Tibial nerve (tissue), 4 donors: ENCODE measurements around the gene SETD3. TPM values are rescaled to one million over a fixed set of nuclear protein-coding genes. Genes with fewer than 3 reads are reported as not detected.
A peak's percentile ranks its signal among the peaks of the same experiment; 100 is the strongest.

Experiments used
- DNase-seq, 2 donors: peaks; one replicate each; pipeline ENCODE4 v3.0.0-alpha.2; 2019; ENCODE audit warnings: low spot score in 2 of 2
- H3K27ac ChIP-seq, 4 donors: fragments of 200-600 bp; sonication (generic) in 3 of 4; one replicate each; pipeline ENCODE4 v1.5.1; 2017 to 2019; ENCODE audit warnings: mild to moderate bottlenecking in 1 of 4
- H3K27me3 ChIP-seq, 2 donors: fragments of 200-600 bp; sonication (generic) in 1 of 2; one replicate each; pipeline versions ENCODE4 v1.5.1 to v1.6.0; 2017 to 2019
- H3K36me3 ChIP-seq, 3 donors: fragments of 200-600 bp; sonication (generic); one replicate each; pipeline ENCODE4 v1.5.1; 2018 to 2019
- H3K4me1 ChIP-seq, 4 donors: fragments of 200-600 bp; sonication (generic) in 3 of 4; one replicate each; pipeline ENCODE4 v1.5.1; 2017 to 2019
- H3K4me3 ChIP-seq, 4 donors: fragments of 200-600 bp; sonication (generic) in 3 of 4; one replicate each; pipeline ENCODE4 v1.5.1; 2017 to 2019; ENCODE audit warnings: mild to moderate bottlenecking in 1 of 4, moderate library complexity in 1 of 4
- H3K9me3 ChIP-seq, 4 donors: fragments of 200-600 bp; sonication (generic) in 3 of 4; one replicate each; pipeline ENCODE4 v1.5.1; 2017 to 2019
- CTCF ChIP-seq, 5 experiments: fragments of 200-600 bp in 3 of 5; fragments of 450-650 bp in 2 of 5; sonication (generic) in 3 of 5; IDR thresholded peaks; one replicate each; pipeline ENCODE4 v1.5.1; 2016 to 2019; ENCODE audit warnings: antibody characterized with exemption in 5 of 5, mild to moderate bottlenecking in 3 of 5, moderate library complexity in 2 of 5
- EP300 ChIP-seq, 2 donors: sonication (generic); formaldehyde crosslinking; IDR thresholded peaks; one replicate each; pipeline ENCODE4 v1.6.1; 2017; ENCODE audit warnings: antibody characterized with exemption in 2 of 2, mild to moderate bottlenecking in 1 of 2
- POLR2A ChIP-seq, 2 donors: fragments of 450-650 bp; IDR thresholded peaks; one replicate each; pipeline ENCODE4 v1.6.1; 2017; ENCODE audit warnings: antibody characterized with exemption in 2 of 2, mild to moderate bottlenecking in 2 of 2, moderate library complexity in 2 of 2
- WGBS, 2 donors: methylation state at CpG; one replicate each; pipeline ENCODE4 v1.1.5; 2018; 5-methylcytosine and 5-hydroxymethylcytosine counted together
- total RNA-seq, 4 donors: library from RNA; depleted of rRNA; stranded (reverse); fragments of >200 nt; gene quantifications; one replicate each; pipeline ENCODE4 v1.1.0, GENCODE V29; 2016

Gene SETD3
- total RNA-seq, 4 donors from 2014 or later = 63.3 to 118 (median 80.6) TPM

GRCh38 chr14:99519931-99520421 is 39.3 kb upstream of the SETD3 start:
- TF ChIP-seq POLR2A (IDR thresholded peaks at IDR 0.05) (no peak), CTCF (IDR thresholded peaks at IDR 0.05) (no peak), EP300 (IDR thresholded peaks at IDR 0.05) (no peak)
- DNase-seq = no peak
- Histone ChIP-seq H3K27me3 (no peaks in the 10 kb centered on the region), H3K4me1 (peaks cover 0 to 37% (median 7%) of the 10 kb centered on the region in 4 donors), H3K36me3 (peaks cover 0 to 12% (median 0%) of the 10 kb centered on the region in 3 donors), H3K4me3 (no peak overlapping the region), H3K27ac (no peak overlapping the region), H3K9me3 (no peaks in the 10 kb centered on the region)
- 76 to 88% methylated on average over 5 to 6 of the region's 6 CpGs for WGBS, 2 donors

GRCh38 chr14:99519347-99519881 is 38.8 kb upstream of the SETD3 start:
- peaks cover 0 to 32% (median 6%) of the 10 kb centered on the region in 4 donors for H3K4me1 ChIP-seq
- H3K4me3 ChIP-seq = no peak overlapping the region
- peaks cover 0 to 16% (median 0%) of the 10 kb centered on the region in 3 donors for H3K36me3 ChIP-seq
- DNase-seq = no peak
- H3K27ac ChIP-seq = no peak overlapping the region
- no peaks in the 10 kb centered on the region for H3K9me3 ChIP-seq
- no peak for TF ChIP-seq POLR2A (IDR thresholded peaks at IDR 0.05)
- no peak for TF ChIP-seq EP300 (IDR thresholded peaks at IDR 0.05)
- TF ChIP-seq CTCF (IDR thresholded peaks at IDR 0.05) = no peak
- no peaks in the 10 kb centered on the region for H3K27me3 ChIP-seq
- WGBS, 2 donors = 91 to 94% methylated on average over 8 of the region's 8 CpGs

GRCh38 chr14:99518441-99519346 is 38.0 kb upstream of the SETD3 start:
- peak; percentile 45 to 70 for DNase-seq
- H3K4me1 ChIP-seq = peaks cover 0 to 31% (median 6%) of the 10 kb centered on the region in 4 donors

GRCh38 chr14:99517643-99518381 is 37.2 kb upstream of the SETD3 start:
- no peak overlapping the region for H3K27ac ChIP-seq
- WGBS, 2 donors = 58 to 77% methylated on average over 6 to 7 of the region's 16 CpGs
- no peak overlapping the region for H3K4me3 ChIP-seq
- peaks cover 0 to 28% (median 0%) of the 10 kb centered on the region in 3 donors for H3K36me3 ChIP-seq
- DNase-seq = peak in 1 of 2 donors; percentile 10
- TF ChIP-seq EP300 (IDR thresholded peaks at IDR 0.05) = no peak
- no peak for TF ChIP-seq POLR2A (IDR thresholded peaks at IDR 0.05)
- no peak for TF ChIP-seq CTCF (IDR thresholded peaks at IDR 0.05)
- H3K27me3 ChIP-seq = no peaks in the 10 kb centered on the region
- no peaks in the 10 kb centered on the region for H3K9me3 ChIP-seq
- peaks cover 0 to 22% (median 1%) of the 10 kb centered on the region in 4 donors for H3K4me1 ChIP-seq

More at GRCh38 chr14:99518441-99519346, 38.0 kb upstream of the SETD3 start:
- Histone ChIP-seq H3K27ac (no peak overlapping the region), H3K4me3 (no peak overlapping the region), H3K36me3 (peaks cover 0 to 19% (median 0%) of the 10 kb centered on the region in 3 donors), H3K27me3 (no peaks in the 10 kb centered on the region), H3K9me3 (no peaks in the 10 kb centered on the region)
- no peak for TF ChIP-seq EP300 (IDR thresholded peaks at IDR 0.05)
- TF ChIP-seq POLR2A (IDR thresholded peaks at IDR 0.05) = no peak
- peak; percentile 89 to 96 (median 93) for TF ChIP-seq CTCF (IDR thresholded peaks at IDR 0.05)
- WGBS, 2 donors = 30 to 34% methylated on average over 21 of the region's 21 CpGs
